ENCODE data around the gene LGALS12. TPM values are rescaled to one million over a fixed set of nuclear protein-coding genes. Genes with fewer than 3 reads are reported as not detected.
A peak's percentile ranks its signal among the peaks of the same experiment; 100 is the strongest.

LGALS12 gene
- total RNA-seq, 2 experiments from 2014 or later: not detected

DNA sequence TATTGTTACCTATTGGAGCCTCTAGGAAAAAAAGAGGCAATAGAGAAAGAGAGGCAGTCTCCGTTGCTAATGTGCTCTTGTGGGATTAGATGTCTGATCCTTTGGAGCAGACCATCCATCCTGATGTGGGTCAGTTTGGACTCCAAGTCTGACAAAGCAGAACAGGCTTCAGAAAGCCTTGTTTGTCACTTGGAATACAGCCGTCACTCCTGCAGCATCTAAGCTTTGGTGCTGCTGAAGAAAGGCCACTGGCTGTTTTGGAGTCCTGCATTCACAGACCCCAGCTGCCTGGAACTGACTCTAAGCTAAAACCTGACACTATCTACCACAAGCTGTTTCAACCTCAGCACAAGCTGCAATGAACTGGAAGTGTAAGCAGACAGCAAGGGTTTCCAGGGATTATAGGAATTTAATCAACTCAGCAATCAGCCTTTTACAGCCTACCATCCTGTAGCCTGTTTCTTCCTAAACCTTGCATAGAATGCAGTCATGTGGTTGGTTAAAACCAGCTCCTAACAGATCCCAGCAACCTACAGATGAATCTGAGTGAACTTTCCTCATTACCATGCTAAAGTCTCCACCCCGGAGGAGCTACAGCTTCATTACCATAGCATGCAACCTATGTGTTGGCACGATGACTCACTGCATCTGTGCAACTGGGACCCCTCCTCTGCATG is 27.1 kb downstream of the LGALS12 start:
- TF ChIP-seq, protein P1, sequence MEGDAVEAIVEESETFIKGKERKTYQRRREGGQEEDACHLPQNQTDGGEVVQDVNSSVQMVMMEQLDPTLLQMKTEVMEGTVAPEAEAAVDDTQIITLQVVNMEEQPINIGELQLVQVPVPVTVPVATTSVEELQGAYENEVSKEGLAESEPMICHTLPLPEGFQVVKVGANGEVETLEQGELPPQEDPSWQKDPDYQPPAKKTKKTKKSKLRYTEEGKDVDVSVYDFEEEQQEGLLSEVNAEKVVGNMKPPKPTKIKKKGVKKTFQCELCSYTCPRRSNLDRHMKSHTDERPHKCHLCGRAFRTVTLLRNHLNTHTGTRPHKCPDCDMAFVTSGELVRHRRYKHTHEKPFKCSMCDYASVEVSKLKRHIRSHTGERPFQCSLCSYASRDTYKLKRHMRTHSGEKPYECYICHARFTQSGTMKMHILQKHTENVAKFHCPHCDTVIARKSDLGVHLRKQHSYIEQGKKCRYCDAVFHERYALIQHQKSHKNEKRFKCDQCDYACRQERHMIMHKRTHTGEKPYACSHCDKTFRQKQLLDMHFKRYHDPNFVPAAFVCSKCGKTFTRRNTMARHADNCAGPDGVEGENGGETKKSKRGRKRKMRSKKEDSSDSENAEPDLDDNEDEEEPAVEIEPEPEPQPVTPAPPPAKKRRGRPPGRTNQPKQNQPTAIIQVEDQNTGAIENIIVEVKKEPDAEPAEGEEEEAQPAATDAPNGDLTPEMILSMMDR (IDR thresholded peaks at IDR 0.05): no peak
- ChIA-PET POLR2A (interaction anchor here (0.7 to 3.8 kb wide), 6 partner anchors 13 to 1653 kb away, joined by 3 to 44 read pairs (median 6); no protein-coding TSS in a partner anchor), CTCF (interaction anchor here (0.9 kb wide), 1 partner anchor 10 kb away, joined by 3 read pairs; no protein-coding TSS in a partner anchor)
- Histone ChIP-seq H3K27ac (ENCODE audit: low read depth in 1 of 2, low read length in 2 of 2) (no peak overlapping the region), H3K4me3 (ENCODE audit: low read length) (no peak overlapping the region), H3K4me1 (ENCODE audit: insufficient read depth, low read length) (peaks cover 72% of the 10 kb centered on the region), H3K36me3 (ENCODE audit: insufficient read depth, low read length) (no peaks in the 10 kb centered on the region), H3K27me3 (ENCODE audit: control insufficient read depth in 1 of 2, insufficient read depth in 2 of 2, low read length in 2 of 2) (no peaks in the 10 kb centered on the region), H3K9me3 (ENCODE audit: control insufficient read depth in 1 of 2, insufficient read depth in 1 of 2, low read length in 2 of 2) (no peaks in the 10 kb centered on the region)
- Mint-ChIP-seq H3K9me3 (no peaks in the 10 kb centered on the region), H3K27me3 (no peaks in the 10 kb centered on the region), H3K4me3 (peak overlapping the region; percentile 59), H3K4me1 (ENCODE audit: low read depth) (peaks cover 91% of the 10 kb centered on the region), H3K36me3 (ENCODE audit: low read depth) (peaks cover 10% of the 10 kb centered on the region), H3K27ac (peak overlapping the region; percentile 98)
- DNase-seq (peak in 1 of 14 experiments; percentile 18), ATAC-seq (ENCODE audit: poor library complexity) (no peak)
- intact Hi-C loops (cut with DNase I, micrococcal nuclease): loop anchor here (2.0 to 10.0 kb wide), 2 partner anchors 20 to 102 kb away; no protein-coding TSS in a partner anchor

DNA sequence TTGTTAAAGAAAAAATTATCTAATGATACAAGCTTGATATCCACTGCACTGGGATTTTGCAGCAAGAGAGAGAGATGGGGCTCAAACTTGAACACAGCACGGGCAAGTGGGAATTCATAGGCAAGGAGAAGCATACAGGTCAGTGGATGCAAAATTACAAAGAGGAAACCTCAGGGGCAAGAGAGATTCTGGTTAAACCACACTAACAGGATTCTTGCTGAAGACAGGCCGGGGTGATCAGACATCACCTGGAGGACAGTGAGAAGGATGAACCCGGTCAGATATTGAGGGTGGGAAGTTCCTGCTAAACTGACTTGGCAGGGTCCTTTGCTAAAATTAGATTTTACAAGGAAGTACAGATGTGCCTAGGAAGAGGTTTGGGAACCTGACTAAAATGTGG is 28.2 kb downstream of the LGALS12 start:
- TF ChIP-seq, protein P1 (IDR thresholded peaks at IDR 0.05): no peak
- Histone ChIP-seq H3K36me3 (ENCODE audit: insufficient read depth, low read length) (no peaks in the 10 kb centered on the region), H3K4me3 (ENCODE audit: low read length) (no peak overlapping the region), H3K4me1 (ENCODE audit: insufficient read depth, low read length) (peaks cover 84% of the 10 kb centered on the region), H3K27ac (ENCODE audit: low read depth in 1 of 2, low read length in 2 of 2) (peak overlapping the region in 1 of 2 donors; percentile 81), H3K9me3 (ENCODE audit: control insufficient read depth in 1 of 2, insufficient read depth in 1 of 2, low read length in 2 of 2) (no peaks in the 10 kb centered on the region), H3K27me3 (ENCODE audit: control insufficient read depth in 1 of 2, insufficient read depth in 2 of 2, low read length in 2 of 2) (no peaks in the 10 kb centered on the region)
- Mint-ChIP-seq H3K9me3 (no peaks in the 10 kb centered on the region), H3K4me1 (ENCODE audit: low read depth) (peaks cover 94% of the 10 kb centered on the region), H3K27me3 (no peaks in the 10 kb centered on the region), H3K36me3 (ENCODE audit: low read depth) (peaks cover 20% of the 10 kb centered on the region), H3K4me3 (peak overlapping the region; percentile 66), H3K27ac (peak overlapping the region; percentile 98)
- POLR2A ChIA-PET: interaction anchor here (1.1 to 3.8 kb wide), 3 partner anchors 19 to 49 kb away, joined by 3 to 44 read pairs (median 3); no protein-coding TSS in a partner anchor
- CTCF ChIA-PET: no interaction called here
- ATAC-seq (ENCODE audit: poor library complexity) (no peak), DNase-seq (no peak)
- intact Hi-C loops (cut with DNase I, micrococcal nuclease): loop anchor here in 1 of 2 experiments (10.0 kb wide), 1 partner anchor 101 kb away; no protein-coding TSS in a partner anchor

GRCh38 chr11:63534895-63535461 is 29.1 kb downstream of the LGALS12 start:
- TF ChIP-seq, protein P1 (IDR thresholded peaks at IDR 0.05): no peak
- Histone ChIP-seq H3K27me3 (ENCODE audit: control insufficient read depth in 1 of 2, insufficient read depth in 2 of 2, low read length in 2 of 2) (no peaks in the 10 kb centered on the region), H3K9me3 (ENCODE audit: control insufficient read depth in 1 of 2, insufficient read depth in 1 of 2, low read length in 2 of 2) (no peaks in the 10 kb centered on the region), H3K4me1 (ENCODE audit: insufficient read depth, low read length) (peaks cover 87% of the 10 kb centered on the region), H3K4me3 (ENCODE audit: low read length) (no peak overlapping the region), H3K36me3 (ENCODE audit: insufficient read depth, low read length) (no peaks in the 10 kb centered on the region), H3K27ac (ENCODE audit: low read depth in 1 of 2, low read length in 2 of 2) (peak overlapping the region; percentile 48 to 81)
- intact Hi-C loops (cut with DNase I, micrococcal nuclease): loop anchor here in 1 of 2 experiments (10.0 kb wide), 1 partner anchor 100 kb away; no protein-coding TSS in a partner anchor
- Mint-ChIP-seq H3K27me3 (no peaks in the 10 kb centered on the region), H3K36me3 (ENCODE audit: low read depth) (peaks cover 27% of the 10 kb centered on the region), H3K9me3 (no peaks in the 10 kb centered on the region), H3K4me3 (peak overlapping the region; percentile 78), H3K4me1 (ENCODE audit: low read depth) (peaks cover 93% of the 10 kb centered on the region), H3K27ac (peak overlapping the region; percentile 98)
- ChIA-PET POLR2A (interaction anchor here (1.1 to 4.8 kb wide), 5 partner anchors 17 to 48 kb away, joined by 3 to 86 read pairs (median 5); no protein-coding TSS in a partner anchor), CTCF (no interaction called here)
- ATAC-seq (ENCODE audit: poor library complexity): no peak
- DNase-seq: peak in 3 of 14 experiments; percentile 45 to 59 (median 51)
